SU-DHL-6 (cell line): ENCODE results near the gene L3MBTL4.

Source experiments
- H2AFZ ChIP-seq: fragments of 200-600 bp; sonication (generic); 2 replicates; pipeline ENCODE4 v1.6.1; 2014; ENCODE audit warnings: low read depth, mild to moderate bottlenecking, moderate library complexity, mixed read lengths, antibody characterized with exemption, low read length; ENCODE audit not compliant: severe bottlenecking
- H3F3A ChIP-seq: fragments of 200-600 bp; shearing (Covaris generic); 2 replicates; pipeline ENCODE4 v1.6.0; 2016; ENCODE audit warnings: antibody characterized with exemption, mild to moderate bottlenecking; ENCODE audit not compliant: insufficient read depth
- H3K27ac ChIP-seq: fragments of 200-600 bp; sonication (generic); 2 replicates; pipeline ENCODE4 v1.5.1; 2016; ENCODE audit warnings: low read depth, mild to moderate bottlenecking, low read length, moderate library complexity, mixed read lengths
- H3K27me3 ChIP-seq: fragments of 200-600 bp; sonication (generic), shearing (Covaris generic); 2 replicates; pipeline ENCODE4 v1.6.0; 2014; ENCODE audit warnings: mild to moderate bottlenecking, low read length
- H3K36me3 ChIP-seq: fragments of 200-600 bp; sonication (generic); 2 replicates; pipeline ENCODE4 v1.6.1; 2014; ENCODE audit warnings: mild to moderate bottlenecking, low read length, mixed read lengths
- H3K4me2 ChIP-seq: fragments of 300-600, 200-600 bp; shearing (Covaris generic), sonication (generic); 2 replicates; pipeline ENCODE4 v1.6.0; 2014; ENCODE audit warnings: low read length, low read depth, mild to moderate bottlenecking; ENCODE audit not compliant: poor library complexity, severe bottlenecking
- H3K4me3 ChIP-seq: fragments of 200-600 bp; sonication (generic); 2 replicates; pipeline ENCODE4 v1.5.1; 2014; ENCODE audit warnings: antibody characterized with exemption, low read length, mild to moderate bottlenecking, mixed read lengths; ENCODE audit not compliant: insufficient read depth, poor library complexity, severe bottlenecking
- H3K79me2 ChIP-seq: fragments of 200-600 bp; sonication (generic); 2 replicates; pipeline ENCODE4 v1.6.1; 2014; ENCODE audit warnings: mild to moderate bottlenecking, low read length, moderate library complexity; ENCODE audit not compliant: insufficient read depth
- H3K9ac ChIP-seq: fragments of 200-600 bp; sonication (generic); 2 replicates; pipeline ENCODE4 v1.7.0; 2014; ENCODE audit warnings: mild to moderate bottlenecking, low read length
- H3K9me2 ChIP-seq: fragments of 200-600 bp; sonication (generic); replicated peaks from 2 replicates; pipeline ENCODE4 v1.6.1; 2014; ENCODE audit warnings: low read length; ENCODE audit not compliant: insufficient read depth
- H3K9me3 ChIP-seq: fragments of 200-600 bp; sonication (generic); 2 replicates; pipeline ENCODE4 v1.6.1; 2014; ENCODE audit warnings: low read length, mixed read lengths; ENCODE audit not compliant: insufficient read depth
- H4K20me1 ChIP-seq: fragments of 200-600 bp; sonication (generic); 2 replicates; pipeline ENCODE4 v1.6.1; 2014; ENCODE audit warnings: low read depth, mild to moderate bottlenecking, antibody characterized with exemption, low read length, moderate library complexity, mixed read lengths
- CTCF ChIP-seq: fragments of 200-600 bp; sonication (generic); IDR thresholded peaks from one replicate; pipeline ENCODE4 v1.5.1; 2017; ENCODE audit warnings: antibody characterized with exemption, mild to moderate bottlenecking, low read length, moderate library complexity; ENCODE audit not compliant: insufficient read depth, poor library complexity, severe bottlenecking
- EZH2phosphoT487 ChIP-seq: fragments of 200-600 bp; sonication (generic), shearing (Covaris generic); conservative IDR thresholded peaks from 2 replicates; pipeline ENCODE4 v1.6.1; 2018; ENCODE audit warnings: mild to moderate bottlenecking, antibody characterized with exemption, low read length, moderate library complexity, mixed read lengths

Gene L3MBTL4

DNA sequence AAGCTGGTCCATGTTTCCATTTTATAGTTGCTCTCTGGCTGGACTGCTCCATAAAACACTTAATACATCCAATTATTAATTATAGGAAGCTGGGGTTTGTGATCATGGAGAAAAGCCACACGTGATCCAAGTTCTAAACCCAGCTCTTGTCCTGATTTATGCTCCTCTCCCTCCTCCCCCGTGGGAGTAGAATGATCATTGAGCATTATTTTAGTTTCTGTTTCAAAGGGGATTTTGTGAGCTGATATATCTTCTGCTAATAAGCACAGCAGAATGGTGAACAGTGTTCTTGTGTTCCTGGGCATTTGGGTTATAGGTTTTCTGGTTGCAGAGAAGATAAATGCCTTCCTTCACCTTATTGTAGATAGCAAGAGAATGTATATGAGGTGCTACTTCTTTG is 383.7 kb downstream of the L3MBTL4 start:
- Histone ChIP-seq H3K9me3 (no peaks in the 10 kb centered on the region), H3K4me2 (no peak overlapping the region), H3K27me3 (no peaks in the 10 kb centered on the region), H3K9me2 (no peaks in the 10 kb centered on the region), H3K79me2 (no peaks in the 10 kb centered on the region), H3K4me3 (no peak overlapping the region), H3K9ac (no peak overlapping the region), H3K27ac (no peak overlapping the region), H3K36me3 (no peaks in the 10 kb centered on the region), H3F3A (no peaks in the 10 kb centered on the region), H2AFZ (no peak overlapping the region), H4K20me1 (no peaks in the 10 kb centered on the region)
- TF ChIP-seq EZH2phosphoT487 (no peak), CTCF (no peak)

DNA sequence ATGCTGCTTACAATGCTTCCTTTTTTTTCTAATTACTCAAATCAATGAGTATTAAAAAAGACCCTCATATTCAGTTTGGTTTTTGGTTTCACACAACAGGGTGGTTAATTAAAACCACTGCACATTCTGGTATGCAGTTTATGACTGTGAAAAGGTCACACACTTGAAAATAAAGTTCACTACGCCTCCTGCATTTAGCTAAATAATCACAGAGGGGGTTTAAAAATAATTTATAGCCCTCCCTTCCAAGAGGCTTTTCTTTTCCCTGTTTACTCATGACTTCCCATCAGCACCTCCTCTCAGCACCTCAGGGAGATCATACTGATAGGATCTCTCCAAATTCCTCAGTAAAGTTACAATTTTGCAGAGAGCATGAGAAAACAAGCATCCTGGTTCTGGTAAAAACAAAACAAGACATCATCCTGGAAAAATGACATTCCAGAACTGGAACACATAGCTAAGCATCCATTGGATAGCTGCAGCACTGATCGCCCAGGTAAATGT is 389.9 kb downstream of the L3MBTL4 start:
- Histone ChIP-seq H4K20me1 (no peaks in the 10 kb centered on the region), H3K9me2 (no peaks in the 10 kb centered on the region), H3K9ac (no peak overlapping the region), H3K9me3 (no peaks in the 10 kb centered on the region), H3K27ac (no peak overlapping the region), H3K36me3 (no peaks in the 10 kb centered on the region), H3K27me3 (no peaks in the 10 kb centered on the region), H3F3A (no peaks in the 10 kb centered on the region), H3K4me2 (no peak overlapping the region), H3K79me2 (no peaks in the 10 kb centered on the region), H3K4me3 (no peak overlapping the region), H2AFZ (no peak overlapping the region)
- TF ChIP-seq CTCF (no peak), EZH2phosphoT487 (no peak)

- H3K27ac ChIP-seq = no peak overlapping the region
- H3K4me3 ChIP-seq = no peak overlapping the region
- no peak overlapping the region for H3K9ac ChIP-seq
- no peaks in the 10 kb centered on the region for H3F3A ChIP-seq
- H3K4me2 ChIP-seq = no peak overlapping the region
- no peaks in the 10 kb centered on the region for H4K20me1 ChIP-seq
- H3K27me3 ChIP-seq = no peaks in the 10 kb centered on the region
- TF ChIP-seq EZH2phosphoT487 = no peak
- no peak for TF ChIP-seq CTCF
- H3K9me3 ChIP-seq = no peaks in the 10 kb centered on the region
- no peaks in the 10 kb centered on the region for H3K9me2 ChIP-seq
- no peak overlapping the region for H2AFZ ChIP-seq
- H3K79me2 ChIP-seq = no peaks in the 10 kb centered on the region
- no peaks in the 10 kb centered on the region for H3K36me3 ChIP-seq
Measured at GRCh38 chr18:6023551-6023950, 391.2 kb downstream of the L3MBTL4 start.
